SIG-M5 (cell line): ENCODE results near the gene HPSE.
A peak's percentile ranks its signal among the peaks of the same experiment; 100 is the strongest.
"Not testable (repeated sequence)": the region's sequence is repeated elsewhere in the genome, so short reads cannot be mapped to it uniquely, and the experiment has no call there.

Source experiments
- DNase-seq: peaks from one replicate; lab custom pipeline; 2025; lab: John Stamatoyannopoulos, UW

HPSE gene

DNA sequence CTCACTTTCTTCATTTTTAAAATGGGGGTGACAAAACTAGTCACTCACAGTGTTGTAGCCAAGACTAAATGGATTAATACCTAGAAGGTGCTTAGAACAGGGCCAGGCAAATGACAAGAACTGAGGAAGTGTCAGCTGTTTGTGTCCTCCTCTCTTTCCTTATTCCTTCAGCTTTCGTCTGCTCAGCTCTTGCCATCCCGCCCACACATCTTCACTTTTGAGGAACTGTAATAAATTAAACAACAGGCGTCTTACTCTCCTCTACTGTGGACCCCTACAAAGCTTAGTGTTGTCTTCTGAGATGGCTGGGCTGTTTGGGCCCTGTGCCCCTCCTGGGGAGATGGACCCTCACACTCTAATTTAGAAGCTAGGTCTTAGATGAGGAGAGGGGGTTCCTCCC, 2.7 kb downstream of the HPSE start:
- no peak for DNase-seq

DNA sequence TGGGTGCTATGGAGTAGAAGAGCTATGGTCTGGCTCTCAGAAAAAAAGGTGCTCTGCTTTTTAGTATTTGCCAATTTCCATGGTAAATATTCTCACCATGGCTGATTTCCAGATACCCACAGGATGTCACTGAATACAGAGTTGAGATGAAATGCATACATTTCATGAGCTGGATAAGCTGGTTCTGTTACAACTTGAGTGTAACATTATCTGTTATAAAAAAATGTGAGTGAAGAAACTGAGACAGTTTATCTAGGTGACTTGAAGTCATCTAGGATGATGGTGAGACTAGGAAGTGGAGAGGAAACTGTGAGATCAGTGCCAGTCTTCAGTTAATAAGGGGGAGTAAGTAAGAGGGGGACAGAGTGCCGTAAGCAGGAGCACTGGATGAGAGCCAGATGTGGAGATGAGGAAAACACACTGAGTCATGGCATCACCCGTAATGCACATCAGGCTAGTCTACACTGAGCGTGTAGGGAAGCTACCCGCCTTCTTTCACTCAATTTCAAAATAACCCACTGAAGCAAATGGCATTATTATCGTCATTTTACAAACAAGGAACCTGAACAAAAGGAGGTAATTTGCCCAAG, 5.0 kb downstream of the HPSE start:
- DNase-seq, result no peak

DNA sequence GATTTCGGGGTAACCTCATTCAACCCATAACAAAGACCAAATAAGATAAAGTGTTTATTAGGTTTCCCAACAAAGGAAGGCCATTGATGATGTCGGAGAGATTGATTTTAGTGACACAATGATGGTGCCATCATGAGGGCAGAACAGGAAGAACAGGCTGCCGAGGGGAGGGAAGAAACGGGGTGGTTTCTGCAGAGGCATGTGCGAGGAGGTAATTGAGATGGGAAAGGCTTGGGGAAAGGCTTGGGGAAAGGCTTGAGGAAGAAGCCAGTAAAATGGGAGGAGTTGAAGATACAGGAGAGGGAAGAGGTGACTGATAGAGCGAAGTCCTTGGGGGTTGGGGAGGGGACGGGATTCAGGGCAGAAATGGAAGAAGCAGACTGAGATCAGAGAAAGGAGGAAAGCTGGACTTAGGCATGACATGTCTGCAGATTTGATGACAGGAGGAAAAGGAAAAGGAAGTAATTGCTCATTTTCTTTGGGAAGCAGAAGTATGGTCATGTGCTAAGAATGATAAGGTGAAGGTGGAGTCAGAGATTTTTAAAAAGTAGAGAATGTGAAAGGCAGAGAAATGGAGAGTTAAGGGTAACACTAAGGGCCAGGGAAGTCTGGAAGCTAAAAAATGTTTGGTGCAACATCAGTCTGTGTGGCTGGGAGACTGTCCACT, 6.0 kb downstream of the HPSE start:
- no peak for DNase-seq

DNA sequence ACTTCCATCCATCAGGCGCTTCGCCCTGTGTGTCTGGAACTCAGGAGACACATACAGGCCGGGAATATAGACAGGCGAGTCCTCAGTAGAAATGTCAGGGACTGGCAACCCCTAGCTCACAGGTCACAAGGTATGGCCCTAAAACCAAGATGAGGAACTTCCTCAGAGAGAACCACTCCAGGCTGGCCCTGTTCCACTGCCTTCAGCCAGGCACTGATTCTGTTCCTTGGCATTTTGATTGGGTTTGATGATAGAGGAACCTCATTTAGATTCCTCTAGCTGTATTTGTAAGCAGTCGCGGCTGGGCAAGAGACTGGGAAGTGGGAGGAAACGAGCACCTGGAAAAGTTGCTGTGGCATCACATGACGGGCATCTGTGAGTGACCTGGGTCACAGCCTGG, 8.1 kb downstream of the HPSE start:
- no peak for DNase-seq

DNA sequence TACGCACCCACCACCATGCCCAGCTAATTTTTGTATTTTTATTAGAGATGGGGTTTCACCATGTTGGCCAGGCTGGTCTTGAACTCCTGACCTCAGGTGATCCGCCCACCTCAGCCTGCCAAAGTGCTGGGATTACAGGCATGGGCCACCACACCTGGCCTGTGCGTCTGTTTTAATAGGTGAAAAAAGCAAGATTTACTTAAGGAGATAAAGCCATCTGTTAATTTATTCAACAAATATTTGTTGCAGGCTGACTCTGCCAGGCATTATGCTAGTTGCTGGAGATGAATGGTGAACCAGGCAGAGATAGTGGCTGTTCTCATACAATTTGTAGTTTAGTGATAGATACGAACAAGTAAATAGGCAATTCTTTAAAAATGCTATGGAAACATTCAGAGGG, 9.3 kb downstream of the HPSE start:
- not testable (repeated sequence) for DNase-seq

DNA sequence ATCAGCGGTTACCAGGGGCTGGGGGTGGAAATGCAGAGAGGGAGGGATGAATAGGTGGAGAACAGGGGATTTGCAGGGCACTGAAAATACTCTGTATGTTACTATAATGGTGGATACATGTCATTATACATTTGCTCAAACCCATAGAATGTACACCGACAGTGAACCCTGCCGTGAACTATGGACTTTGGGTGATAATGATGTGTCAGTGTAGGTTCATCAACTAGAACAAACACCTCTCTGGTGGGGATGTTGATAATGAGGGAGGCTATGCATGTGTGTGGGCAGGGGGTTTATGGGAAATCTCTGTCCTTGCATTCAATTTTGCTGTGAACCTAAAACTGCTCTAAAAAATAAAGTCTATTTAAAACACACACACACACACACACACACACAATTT, 11.5 kb downstream of the HPSE start:
- no peak for DNase-seq

DNA sequence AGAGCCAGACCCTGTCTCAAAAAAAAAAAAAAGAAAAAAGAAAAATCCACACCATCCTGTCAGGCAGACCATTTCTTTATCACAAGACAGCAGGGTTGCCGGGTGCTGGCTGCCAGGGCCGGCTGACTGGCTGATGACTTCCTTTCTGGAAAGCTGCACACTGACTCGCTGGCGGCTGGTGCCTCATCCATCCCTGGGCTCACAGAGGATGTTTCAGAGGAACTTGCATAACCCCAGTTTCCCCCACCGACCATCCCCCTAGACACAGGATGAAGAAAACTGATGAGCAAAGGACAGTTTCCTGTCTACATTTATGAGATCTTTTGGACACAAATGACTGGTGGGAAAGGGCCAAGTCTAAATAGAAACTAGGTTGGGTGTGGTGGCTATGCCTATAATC, 14.1 kb downstream of the HPSE start:
- peak; percentile 26 for DNase-seq

DNA sequence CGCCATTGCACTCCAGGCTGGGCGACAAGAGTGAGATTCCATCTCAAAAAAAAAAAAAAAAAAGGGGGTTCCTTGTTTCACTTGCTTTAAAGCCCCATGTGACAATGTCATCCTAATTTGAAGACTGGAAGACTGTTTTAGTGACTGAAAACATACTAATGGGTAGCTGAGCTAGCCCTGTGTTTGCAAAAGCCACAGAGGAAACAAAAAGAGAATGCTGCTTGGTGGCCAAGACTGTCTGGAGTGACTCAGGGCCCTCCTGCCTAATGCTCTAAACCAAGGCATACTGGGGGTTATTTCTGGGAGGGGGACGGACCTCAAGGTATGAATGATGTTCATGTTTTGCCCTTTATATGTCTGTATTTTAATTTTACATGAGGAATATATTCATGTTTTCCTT, 16.0 kb downstream of the HPSE start:
- no peak for DNase-seq

DNA sequence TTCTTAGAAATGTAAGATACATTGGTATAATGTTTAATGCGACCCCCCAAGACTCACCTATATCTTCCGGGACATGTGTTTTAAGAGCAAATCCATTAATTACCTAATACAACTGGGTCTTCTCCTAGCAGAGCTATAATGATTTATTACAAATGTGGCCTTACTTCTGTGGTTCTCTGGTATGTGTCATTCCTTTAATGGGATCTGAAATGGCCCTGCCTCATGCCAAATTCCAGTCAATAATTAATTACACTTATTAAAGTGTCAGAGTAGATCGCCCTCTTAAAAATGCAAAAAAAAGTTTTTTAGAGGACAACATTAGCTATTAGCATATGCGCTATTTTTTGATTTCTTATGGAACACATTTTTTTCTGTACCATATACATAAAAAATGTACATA, 17.0 kb downstream of the HPSE start:
- DNase-seq, result no peak

DNA sequence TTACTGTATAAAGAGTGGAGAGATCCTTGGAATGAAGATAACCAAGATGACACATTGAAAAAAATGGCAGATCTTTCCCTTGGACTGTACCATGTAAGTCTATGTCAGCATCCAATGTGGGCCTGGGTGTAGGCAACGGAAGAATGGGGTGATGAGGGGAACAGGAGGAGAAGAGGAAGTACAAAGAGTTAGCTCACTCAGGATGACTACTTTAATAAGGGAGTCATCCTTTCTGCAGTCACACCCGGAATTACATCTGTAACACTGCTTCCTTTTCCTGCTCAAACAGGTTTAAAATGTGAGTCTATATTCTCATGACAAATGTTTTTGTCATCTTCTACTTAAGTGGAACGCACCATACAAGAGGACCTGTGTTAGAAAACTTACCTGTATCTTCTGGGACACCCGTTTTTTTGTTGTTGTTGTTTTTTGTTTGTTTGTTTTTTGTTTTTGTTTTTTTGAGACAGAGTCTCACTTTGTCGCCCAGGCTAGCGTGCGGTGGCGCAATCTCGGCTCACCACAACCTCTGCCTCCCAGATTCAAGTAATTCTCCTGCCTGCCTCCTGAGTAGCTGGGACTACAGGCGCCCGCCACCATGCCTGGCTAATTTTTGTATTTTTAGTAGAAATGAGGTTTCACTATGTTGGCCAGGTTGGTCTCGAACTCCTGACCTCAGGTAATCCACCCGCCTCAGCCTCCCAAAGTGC, 18.0 kb downstream of the HPSE start:
- DNase-seq, result peak; percentile 62

DNA sequence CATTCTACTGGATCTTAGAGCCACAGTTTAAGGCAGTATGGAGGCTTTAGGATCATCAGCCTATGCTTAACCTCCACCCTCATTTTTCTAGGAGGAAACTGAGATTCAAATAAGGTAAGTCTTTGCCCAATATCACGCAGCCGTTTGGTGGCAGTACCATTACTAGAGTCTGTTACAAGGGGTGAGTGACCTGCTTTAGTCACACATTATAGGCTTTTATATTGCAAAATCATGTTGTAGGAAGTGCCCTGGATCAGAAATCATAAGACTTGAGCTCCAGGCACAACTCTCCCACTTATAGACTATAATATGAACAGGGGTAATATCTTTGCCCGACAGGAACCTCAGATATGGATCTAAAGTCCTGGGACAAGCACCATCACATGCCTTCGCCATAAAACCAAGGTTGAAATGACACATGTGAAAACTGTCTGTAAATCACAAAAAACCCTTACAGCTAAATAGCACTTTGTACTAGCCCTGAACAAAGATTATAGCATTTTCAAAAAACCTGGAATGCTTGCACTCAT, 19.2 kb downstream of the HPSE start:
- DNase-seq, result no peak

DNA sequence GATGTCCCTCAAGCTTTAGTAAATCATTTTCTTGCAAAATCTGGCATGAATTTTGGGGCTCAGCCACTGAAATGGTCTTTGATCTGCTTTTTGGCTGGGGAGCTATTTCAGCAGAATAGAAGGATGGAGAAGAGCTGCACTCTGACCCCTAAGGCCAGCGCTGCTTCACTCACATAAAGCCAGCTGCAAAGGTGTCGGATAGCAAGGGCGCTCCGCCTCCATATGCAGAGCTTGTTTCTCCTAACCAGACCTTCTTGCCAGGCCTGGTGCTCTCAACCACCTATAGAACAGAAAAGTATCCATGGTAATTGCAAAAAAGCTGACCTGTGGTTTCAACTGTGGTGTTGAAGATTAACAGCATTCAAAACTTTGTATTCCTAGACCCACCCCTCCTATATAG, 26.0 kb downstream of the HPSE start:
- DNase-seq, result no peak

DNA sequence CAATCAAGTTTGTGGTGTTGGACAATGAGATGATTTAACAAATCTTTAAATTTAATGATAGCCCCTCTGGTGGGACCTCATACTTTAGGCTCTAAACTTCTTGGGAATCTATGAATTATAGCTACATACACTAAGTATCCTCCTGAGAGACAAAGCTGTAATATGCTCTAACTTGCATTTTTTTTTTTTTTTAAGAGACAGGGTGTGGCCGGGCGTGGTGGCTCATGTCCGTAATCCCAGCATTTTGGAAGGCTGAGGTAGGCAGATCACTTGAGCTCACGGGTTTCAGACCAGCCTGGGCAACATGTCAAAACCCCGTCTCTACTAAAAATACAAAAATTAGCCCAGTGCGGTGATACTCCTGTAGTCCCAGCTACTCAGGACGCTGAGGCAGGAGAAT, 26.7 kb downstream of the HPSE start:
- no peak for DNase-seq

DNA sequence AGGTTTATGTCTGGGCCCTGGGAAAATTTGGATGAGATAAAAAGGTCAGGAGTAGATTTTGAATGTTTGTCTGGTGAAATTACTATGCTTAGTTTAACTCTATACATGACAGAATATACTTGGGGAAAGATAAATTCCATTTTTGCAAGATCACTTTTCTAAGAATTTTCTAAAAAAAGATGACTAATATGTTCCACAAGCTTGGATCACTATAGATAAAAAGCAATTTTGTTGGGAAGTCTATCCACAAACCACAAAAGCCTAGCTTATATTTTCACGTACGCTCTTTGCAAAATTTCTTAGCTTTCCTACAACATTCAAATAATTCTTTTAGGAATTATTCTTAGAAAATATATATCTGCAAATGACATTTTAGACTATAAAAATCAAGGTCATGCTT, 29.5 kb downstream of the HPSE start:
- no peak for DNase-seq

DNA sequence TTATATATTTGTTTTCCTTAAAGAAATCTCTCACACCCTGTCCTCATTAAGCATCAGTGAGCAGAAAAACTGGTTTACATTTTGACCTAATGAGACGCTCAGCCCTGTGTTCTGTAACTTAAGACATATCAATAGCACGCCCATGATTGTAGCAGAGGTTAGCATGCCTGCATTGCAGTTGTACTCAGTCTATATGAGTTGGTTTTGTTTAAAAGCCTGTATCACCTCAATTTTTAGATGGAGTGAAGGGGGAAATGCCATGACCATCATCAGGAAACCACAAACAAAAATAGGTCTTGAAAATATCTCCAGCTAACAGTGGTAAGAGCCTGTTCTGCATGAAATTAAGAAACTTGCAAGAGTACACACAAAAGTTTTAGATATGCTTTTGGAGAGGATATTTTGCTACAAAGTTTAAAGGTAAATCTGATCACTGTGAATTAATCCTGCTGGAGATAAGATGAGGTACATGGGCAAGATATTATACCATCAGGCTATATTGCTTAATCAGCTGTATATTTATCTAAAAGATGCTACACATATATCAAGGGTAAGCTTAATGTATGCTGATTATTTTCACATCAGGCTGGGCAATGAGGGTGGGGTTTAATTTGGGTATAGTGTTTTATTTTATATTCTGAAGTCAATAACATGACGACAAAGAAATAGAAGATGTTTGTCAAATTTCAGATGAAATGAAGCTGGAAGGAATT, 36.9 kb downstream of the HPSE start:
- no peak for DNase-seq

DNA sequence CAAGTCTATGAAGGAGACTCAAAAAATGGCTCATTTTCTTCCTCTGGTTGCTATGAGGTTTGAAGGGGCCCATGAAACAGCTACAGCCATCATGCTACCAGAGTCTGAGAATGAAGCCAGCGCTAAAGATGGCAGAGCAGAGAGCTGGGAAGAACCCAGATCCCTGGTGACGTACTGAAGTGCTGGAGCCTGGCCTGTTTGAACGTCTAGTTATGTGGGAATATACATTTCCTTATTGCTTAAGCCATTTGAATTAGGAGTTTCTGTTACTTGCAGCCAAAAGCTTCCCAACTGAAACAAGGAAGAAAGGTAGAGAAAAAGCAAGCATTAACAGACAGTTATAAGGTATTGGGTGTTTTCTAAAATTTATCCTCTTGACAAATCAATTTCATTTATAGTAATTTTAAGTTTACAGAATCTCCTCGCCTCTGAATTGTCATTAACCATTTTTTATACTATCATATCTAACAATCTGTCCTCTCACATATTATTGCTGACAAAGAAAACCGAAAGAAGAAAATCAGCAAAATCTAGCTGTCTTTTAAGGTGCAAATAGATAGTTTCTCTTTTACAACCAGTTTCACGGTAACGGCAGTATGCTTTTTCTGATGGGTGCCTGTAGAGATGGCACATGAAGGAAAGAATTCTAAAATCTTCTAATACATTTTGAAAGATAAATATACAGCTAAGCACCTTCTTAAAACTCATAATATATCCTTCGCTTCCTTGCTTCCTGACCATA, 41.2 kb downstream of the HPSE start:
- DNase-seq, result no peak

DNA sequence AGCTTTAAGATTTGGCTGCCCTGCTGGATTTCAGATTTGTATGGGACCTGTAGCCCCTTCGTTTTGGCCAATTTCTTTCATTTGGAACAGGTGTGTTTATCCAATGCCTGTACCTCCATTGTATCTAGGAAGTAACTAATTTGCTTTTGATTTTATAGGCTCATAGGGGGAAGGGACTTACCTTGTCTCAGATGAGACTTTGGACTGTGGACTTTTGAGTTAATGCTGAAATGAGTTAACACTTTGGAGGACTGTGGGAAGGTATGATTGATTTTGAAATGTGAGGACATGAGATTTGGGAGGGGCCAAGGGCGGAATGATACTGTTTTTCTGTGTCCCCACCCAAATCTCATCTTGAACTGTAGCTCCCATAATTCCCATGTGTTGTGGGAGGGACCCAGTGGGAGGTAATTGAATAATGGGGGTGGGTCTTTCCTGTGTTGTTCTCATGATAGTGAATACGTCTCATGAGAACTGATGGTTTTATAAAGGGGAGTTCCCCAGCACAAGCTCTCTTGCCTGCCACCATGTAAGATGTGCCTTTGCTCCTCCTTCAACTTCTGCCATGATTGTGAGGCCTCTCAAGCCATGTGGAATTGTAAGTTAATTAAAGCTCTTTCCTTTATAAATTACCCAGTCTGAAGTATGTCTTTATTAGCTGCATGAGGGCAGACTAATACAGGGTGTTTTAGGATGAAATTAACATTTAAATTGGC, 44.4 kb downstream of the HPSE start:
- DNase-seq, result not testable (repeated sequence)

DNA sequence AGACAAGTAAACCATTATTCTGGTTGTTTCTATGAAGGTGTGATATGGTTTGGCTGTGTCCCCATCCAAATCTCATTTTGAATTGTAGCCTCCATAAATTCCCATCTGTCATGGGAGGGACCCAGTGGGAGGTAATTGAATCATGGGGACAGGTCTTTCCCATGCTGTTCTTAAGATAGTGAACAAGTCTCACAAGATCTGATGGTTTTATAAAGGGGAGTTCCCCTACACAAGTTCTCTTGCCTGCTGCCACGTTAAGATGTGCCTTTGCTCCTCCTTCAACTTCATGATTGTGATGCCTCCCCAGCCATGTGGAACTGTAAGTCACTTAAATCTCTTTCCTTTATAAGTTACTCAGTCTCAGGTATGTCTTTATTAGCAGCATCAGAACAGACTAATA, 46.3 kb downstream of the HPSE start:
- DNase-seq, result not testable (repeated sequence)

DNA sequence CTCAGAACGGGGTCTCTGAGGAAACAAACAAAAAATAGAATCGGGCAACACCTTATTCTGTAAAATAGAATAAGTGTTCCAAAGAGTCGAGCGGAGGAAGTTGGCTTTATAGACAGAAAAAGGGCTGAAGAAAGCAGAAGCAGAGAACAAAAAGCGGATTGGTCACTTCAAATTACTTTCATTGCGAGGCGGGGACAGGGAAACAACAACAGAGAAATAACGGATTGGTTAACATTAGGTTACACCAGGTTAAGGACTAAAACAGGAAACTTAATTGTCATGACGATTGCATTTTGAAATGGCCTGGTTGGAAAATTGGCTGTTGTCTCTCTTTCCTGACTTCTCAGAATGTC, 49.6 kb downstream of the HPSE start:
- peak; percentile 72 for DNase-seq

DNA sequence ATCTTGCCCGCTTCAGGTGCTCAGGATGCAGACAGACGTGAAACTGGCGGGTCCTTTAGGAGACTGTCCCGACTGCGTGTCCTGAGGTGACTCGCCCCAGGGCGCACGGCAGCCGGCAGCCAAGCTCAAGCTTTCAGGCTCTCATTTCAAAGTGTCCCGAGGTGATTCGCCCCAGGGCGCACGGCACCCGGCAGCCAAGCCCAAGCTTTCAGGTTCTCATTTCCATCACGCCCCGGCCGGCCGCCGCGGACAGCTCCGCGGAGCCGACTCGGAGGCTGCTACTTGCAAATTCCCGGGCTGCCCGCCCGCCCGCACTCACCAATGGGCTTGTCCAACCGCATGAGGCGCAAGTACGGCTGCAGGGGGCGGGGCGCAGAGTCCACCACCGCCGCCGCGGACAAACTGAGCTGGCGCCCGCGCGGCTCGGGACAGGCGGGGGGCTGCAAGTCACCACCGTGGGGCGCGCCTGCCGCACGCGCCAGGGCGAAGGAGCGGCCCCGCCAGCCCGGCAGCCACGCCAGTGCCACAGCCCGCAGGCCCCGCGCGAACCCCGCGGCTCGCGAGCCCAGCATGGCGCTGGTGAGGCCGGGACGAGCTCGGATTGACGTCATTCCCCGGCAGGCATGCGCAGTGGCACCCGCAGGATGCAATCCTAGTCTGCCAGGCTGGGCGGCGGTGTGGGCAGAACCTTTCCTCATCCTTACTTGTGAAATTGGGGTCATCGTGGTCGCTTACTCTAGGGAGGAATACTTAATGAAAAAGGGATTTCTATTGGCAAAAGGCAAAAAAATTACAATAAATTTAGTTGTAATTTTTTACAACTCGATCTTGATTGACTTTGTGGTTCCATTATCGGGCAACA, 50.2 kb downstream of the HPSE start, which contains the start of gene COQ2:
TSS of gene COQ2 (minus strand) at position 606 of the 862 bp plus-strand sequence. CDS start at position 572, 34 bp downstream.
- peak; percentile 63 for DNase-seq
